ENCODE measurements around the gene CCNE1. TPM values are rescaled to one million over a fixed set of nuclear protein-coding genes. Genes with fewer than 3 reads are reported as not detected.

Gene CCNE1
- total RNA-seq, 1 donor from 2014 or later: 6.4 TPM

GRCh38 chr19:29873024-29873800, 61.4 kb downstream of the CCNE1 start:
- Mint-ChIP-seq H3K27me3 (ENCODE audit: unreplicated experiment) (peaks cover 16% of the 10 kb centered on the region), H3K36me3 (ENCODE audit: unreplicated experiment) (no peaks in the 10 kb centered on the region), H3K4me1 (ENCODE audit: low read depth, unreplicated experiment) (peaks cover 4% of the 10 kb centered on the region), H3K4me3 (ENCODE audit: unreplicated experiment) (peak overlapping the region; percentile 63), H3K9me3 (ENCODE audit: unreplicated experiment) (no peaks in the 10 kb centered on the region), H3K27ac (ENCODE audit: unreplicated experiment) (no peak overlapping the region)
- TF ChIP-seq CTCF (IDR thresholded peaks at IDR 0.05; ENCODE audit: partially characterized antibody, unreplicated experiment): peak; percentile 79
- peak; percentile 86 for DNase-seq

Other genes starting within 250 kb of the CCNE1 start
- gene POP4, start 205.7 kb upstream of the CCNE1 start, total RNA-seq (ENCODE audit: unreplicated experiment): 37.9 TPM
- gene PLEKHF1, start 146.5 kb upstream of the CCNE1 start, total RNA-seq (ENCODE audit: unreplicated experiment): 0.96 TPM
- gene C19orf12, start 96.7 kb upstream of the CCNE1 start, total RNA-seq (ENCODE audit: unreplicated experiment): 66.7 TPM
- 43.7 TPM for gene URI1, start 130.2 kb downstream of the CCNE1 start, total RNA-seq (ENCODE audit: unreplicated experiment)

All from glutamatergic neuron (in vitro differentiated cells).